Measurements from ENCODE around the gene SMDT1. TPM values are rescaled to one million over a fixed set of nuclear protein-coding genes. Genes with fewer than 3 reads are reported as not detected.

SMDT1 gene
- total RNA-seq, 1 experiment from 2014 or later: 76.9 TPM

DNA sequence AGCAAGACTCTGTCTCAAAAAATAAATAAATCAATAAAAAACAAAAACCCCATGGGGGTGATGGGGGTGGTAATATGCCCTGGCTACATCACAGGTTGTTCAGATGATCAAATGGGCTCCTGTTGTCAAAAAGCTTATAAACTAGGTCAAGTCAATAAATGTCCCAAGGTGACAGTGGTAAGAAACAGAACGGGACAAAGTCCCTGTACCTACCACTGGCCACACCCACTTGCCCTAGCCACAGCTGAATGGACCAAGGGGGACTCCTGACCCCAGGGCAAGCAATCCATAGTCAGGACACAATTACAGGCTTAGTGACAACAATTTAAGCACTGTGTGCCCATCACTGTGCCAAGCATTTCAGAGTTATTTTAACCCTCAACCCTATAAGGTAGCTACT is 14.9 kb upstream of the SMDT1 start:
- no TSS peak for BruUV-seq (replicated peaks)
- Mint-ChIP-seq H3K36me3 (ENCODE audit: insufficient read depth, unreplicated experiment) (no peaks in the 10 kb centered on the region), H3K4me1 (ENCODE audit: insufficient read depth, unreplicated experiment) (no peaks in the 10 kb centered on the region), H3K4me3 (ENCODE audit: unreplicated experiment) (no peak overlapping the region), H3K9me3 (ENCODE audit: unreplicated experiment) (no peaks in the 10 kb centered on the region), H3K27ac (ENCODE audit: low read depth, unreplicated experiment) (no peak overlapping the region), H3K27me3 (ENCODE audit: insufficient read depth, unreplicated experiment) (no peaks in the 10 kb centered on the region)
- TF ChIP-seq, protein P1, sequence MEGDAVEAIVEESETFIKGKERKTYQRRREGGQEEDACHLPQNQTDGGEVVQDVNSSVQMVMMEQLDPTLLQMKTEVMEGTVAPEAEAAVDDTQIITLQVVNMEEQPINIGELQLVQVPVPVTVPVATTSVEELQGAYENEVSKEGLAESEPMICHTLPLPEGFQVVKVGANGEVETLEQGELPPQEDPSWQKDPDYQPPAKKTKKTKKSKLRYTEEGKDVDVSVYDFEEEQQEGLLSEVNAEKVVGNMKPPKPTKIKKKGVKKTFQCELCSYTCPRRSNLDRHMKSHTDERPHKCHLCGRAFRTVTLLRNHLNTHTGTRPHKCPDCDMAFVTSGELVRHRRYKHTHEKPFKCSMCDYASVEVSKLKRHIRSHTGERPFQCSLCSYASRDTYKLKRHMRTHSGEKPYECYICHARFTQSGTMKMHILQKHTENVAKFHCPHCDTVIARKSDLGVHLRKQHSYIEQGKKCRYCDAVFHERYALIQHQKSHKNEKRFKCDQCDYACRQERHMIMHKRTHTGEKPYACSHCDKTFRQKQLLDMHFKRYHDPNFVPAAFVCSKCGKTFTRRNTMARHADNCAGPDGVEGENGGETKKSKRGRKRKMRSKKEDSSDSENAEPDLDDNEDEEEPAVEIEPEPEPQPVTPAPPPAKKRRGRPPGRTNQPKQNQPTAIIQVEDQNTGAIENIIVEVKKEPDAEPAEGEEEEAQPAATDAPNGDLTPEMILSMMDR (IDR thresholded peaks at IDR 0.05; ENCODE audit: unreplicated experiment): no peak
- intact Hi-C loops (cut with micrococcal nuclease): no loop called here
- ChIA-PET CTCF (interaction anchor here (0.6 to 1.7 kb wide), 2 partner anchors 11 to 97 kb away, joined by 4 to 5 read pairs; no protein-coding TSS in a partner anchor), POLR2A (interaction anchor here (0.6 to 0.9 kb wide), 2 partner anchors 10 to 16 kb away, joined by 3 read pairs; no protein-coding TSS in a partner anchor)
- no peak for DNase-seq (ENCODE audit: unreplicated experiment)

DNA sequence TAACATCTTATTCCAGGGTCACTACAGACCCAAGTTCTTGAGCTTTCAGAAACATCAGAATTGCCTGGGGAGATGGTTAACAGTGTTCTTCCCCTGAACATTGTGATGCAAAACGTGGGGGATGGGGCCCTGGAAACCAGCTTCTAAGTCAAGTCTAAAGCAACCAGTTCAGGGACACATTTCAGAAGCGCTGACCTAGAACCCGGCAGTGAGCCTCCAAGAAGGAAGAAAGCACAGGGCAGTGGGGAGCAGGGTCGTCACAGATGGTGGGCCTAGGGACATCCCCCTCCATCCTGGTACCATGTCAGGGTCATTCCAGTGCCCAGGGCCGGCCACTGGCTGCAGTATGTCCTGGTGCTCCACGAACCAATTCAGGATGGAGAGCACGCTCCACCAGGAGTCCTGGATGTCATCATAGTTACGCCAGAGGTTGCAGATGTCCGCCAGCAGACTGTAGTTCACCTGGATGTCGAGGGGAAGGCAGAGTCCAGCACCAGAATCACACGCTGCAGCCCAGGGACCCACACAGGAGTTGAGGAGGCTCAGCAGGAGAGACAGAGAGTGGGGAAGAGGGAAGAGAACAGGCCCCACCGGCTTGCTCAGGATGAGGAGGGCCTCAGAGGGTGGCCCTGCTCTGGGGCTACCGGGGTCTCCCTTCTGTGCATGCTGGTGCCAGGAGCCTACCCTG is 13.9 kb upstream of the SMDT1 start:
- BruUV-seq (replicated peaks): no TSS peak
- TF ChIP-seq, protein P1 (IDR thresholded peaks at IDR 0.05; ENCODE audit: unreplicated experiment): no peak
- POLR2A ChIA-PET: no interaction called here
- H3K27me3 Mint-ChIP-seq (ENCODE audit: insufficient read depth, unreplicated experiment): no peaks in the 10 kb centered on the region
- no peak overlapping the region for H3K27ac Mint-ChIP-seq (ENCODE audit: low read depth, unreplicated experiment)
- H3K4me1 Mint-ChIP-seq (ENCODE audit: insufficient read depth, unreplicated experiment): no peaks in the 10 kb centered on the region
- H3K9me3 Mint-ChIP-seq (ENCODE audit: unreplicated experiment): no peaks in the 10 kb centered on the region
- CTCF ChIA-PET: interaction anchor here (1.7 kb wide), 1 partner anchor 98 kb away, joined by 4 read pairs; no protein-coding TSS in a partner anchor
- H3K4me3 Mint-ChIP-seq (ENCODE audit: unreplicated experiment): no peak overlapping the region
- intact Hi-C loops (cut with micrococcal nuclease): no loop called here
- no peak for DNase-seq (ENCODE audit: unreplicated experiment)
- no peaks in the 10 kb centered on the region for H3K36me3 Mint-ChIP-seq (ENCODE audit: insufficient read depth, unreplicated experiment)

DNA sequence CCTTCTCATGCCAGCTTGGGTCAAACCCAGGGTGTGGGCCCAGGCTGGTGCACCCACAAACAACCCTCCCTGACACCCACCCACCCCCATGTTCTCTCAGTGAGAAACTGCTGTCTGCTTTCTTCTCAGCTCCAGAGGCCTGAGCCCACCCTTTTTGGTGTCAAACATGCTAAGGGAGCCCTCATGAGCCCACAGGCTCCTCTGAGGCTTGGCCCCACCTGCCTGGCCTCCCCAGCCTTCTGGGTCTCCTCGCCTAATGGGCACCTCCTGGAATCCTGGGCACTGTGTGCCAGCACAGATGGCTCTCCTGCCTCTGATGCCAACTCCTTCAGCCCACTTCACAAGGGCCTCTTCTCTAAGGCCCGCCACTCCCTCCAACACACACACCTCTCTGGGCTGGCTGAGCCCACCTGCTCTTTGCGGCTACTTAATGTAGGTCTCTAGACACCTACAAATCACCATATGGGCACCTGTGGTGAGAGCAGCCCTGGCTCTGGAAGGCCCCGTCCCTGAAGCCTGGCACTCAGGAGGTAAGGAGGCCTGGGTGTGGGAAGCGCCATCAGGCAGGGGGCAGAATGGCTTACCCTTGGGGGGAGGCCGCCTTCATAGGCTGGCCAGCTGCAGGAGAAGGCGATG is 13.3 kb upstream of the SMDT1 start:
- intact Hi-C loops (cut with micrococcal nuclease): no loop called here
- no TSS peak for BruUV-seq (replicated peaks)
- no peaks in the 10 kb centered on the region for H3K4me1 Mint-ChIP-seq (ENCODE audit: insufficient read depth, unreplicated experiment)

DNA sequence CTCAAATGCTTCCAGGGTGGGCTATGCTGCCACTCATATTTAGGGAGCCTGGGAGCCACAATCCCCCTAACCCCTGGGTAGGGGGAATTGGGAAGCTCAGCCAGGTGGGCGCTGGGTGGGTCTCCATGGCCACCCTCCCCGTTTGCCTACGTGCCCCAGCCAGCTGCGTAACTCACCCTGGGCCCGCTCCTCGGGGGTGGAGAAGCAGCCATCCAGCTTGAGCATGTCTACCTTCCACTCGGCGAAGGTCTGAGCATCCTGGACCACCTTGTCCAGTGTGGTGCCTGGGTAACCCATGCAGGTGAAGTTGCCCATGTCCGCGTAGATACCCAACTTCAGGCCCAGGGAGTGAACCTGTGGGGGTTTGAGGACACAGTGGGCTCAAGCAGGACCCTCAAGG is 12.6 kb upstream of the SMDT1 start:
- H3K9me3 Mint-ChIP-seq (ENCODE audit: unreplicated experiment): no peaks in the 10 kb centered on the region
- POLR2A ChIA-PET: no interaction called here
- no peaks in the 10 kb centered on the region for H3K4me1 Mint-ChIP-seq (ENCODE audit: insufficient read depth, unreplicated experiment)
- intact Hi-C loops (cut with micrococcal nuclease): no loop called here
- no peaks in the 10 kb centered on the region for H3K27me3 Mint-ChIP-seq (ENCODE audit: insufficient read depth, unreplicated experiment)
- TF ChIP-seq, protein P1 (IDR thresholded peaks at IDR 0.05; ENCODE audit: unreplicated experiment): no peak
- no peak for DNase-seq (ENCODE audit: unreplicated experiment)
- no peak overlapping the region for H3K27ac Mint-ChIP-seq (ENCODE audit: low read depth, unreplicated experiment)
- H3K4me3 Mint-ChIP-seq (ENCODE audit: unreplicated experiment): no peak overlapping the region
- BruUV-seq (replicated peaks): no TSS peak
- no peaks in the 10 kb centered on the region for H3K36me3 Mint-ChIP-seq (ENCODE audit: insufficient read depth, unreplicated experiment)
- CTCF ChIA-PET: interaction anchor here (0.8 kb wide), 1 partner anchor 99 kb away, joined by 3 read pairs; no protein-coding TSS in a partner anchor

More for the DNA sequence above, 13.3 kb upstream of the SMDT1 start:
- TF ChIP-seq, protein P1 (IDR thresholded peaks at IDR 0.05; ENCODE audit: unreplicated experiment): no peak
- no peak for DNase-seq (ENCODE audit: unreplicated experiment)
- no peaks in the 10 kb centered on the region for H3K9me3 Mint-ChIP-seq (ENCODE audit: unreplicated experiment)
- no peaks in the 10 kb centered on the region for H3K36me3 Mint-ChIP-seq (ENCODE audit: insufficient read depth, unreplicated experiment)
- CTCF ChIA-PET: interaction anchor here (0.8 kb wide), 1 partner anchor 98 kb away, joined by 3 read pairs; no protein-coding TSS in a partner anchor
- no peak overlapping the region for H3K4me3 Mint-ChIP-seq (ENCODE audit: unreplicated experiment)
- H3K27ac Mint-ChIP-seq (ENCODE audit: low read depth, unreplicated experiment): no peak overlapping the region
- H3K27me3 Mint-ChIP-seq (ENCODE audit: insufficient read depth, unreplicated experiment): no peaks in the 10 kb centered on the region
- POLR2A ChIA-PET: no interaction called here
